ENCODE results near the gene ZFAND2A. TPM values are rescaled to one million over a fixed set of nuclear protein-coding genes. Genes with fewer than 3 reads are reported as not detected.

ZFAND2A gene
- total RNA-seq, 4 donors from 2014 or later: 23.9 to 29.2 (median 26.7) TPM

GRCh38 chr7:1112625-1113547 is 47.1 kb downstream of the ZFAND2A start:
- TF ChIP-seq CTCF (IDR thresholded peaks at IDR 0.05; ENCODE audit: low read depth): no peak

GRCh38 chr7:1112109-1112508 is 47.9 kb downstream of the ZFAND2A start:
- TF ChIP-seq CTCF (IDR thresholded peaks at IDR 0.05; ENCODE audit: low read depth): no peak

- TF ChIP-seq CTCF (IDR thresholded peaks at IDR 0.05; ENCODE audit: low read depth): no peak
These were observed 48.8 kb downstream of the ZFAND2A start for GRCh38 chr7:1111156-1111555.

GRCh38 chr7:1110358-1110757 is 49.6 kb downstream of the ZFAND2A start:
- TF ChIP-seq CTCF (IDR thresholded peaks at IDR 0.05; ENCODE audit: low read depth): no peak

- no peak for TF ChIP-seq CTCF (IDR thresholded peaks at IDR 0.05; ENCODE audit: low read depth)
These were observed 50.2 kb downstream of the ZFAND2A start for GRCh38 chr7:1109581-1110310.

- no peak for TF ChIP-seq CTCF (IDR thresholded peaks at IDR 0.05; ENCODE audit: low read depth)
These were observed 51.6 kb downstream of the ZFAND2A start for GRCh38 chr7:1108264-1108920.
